Right cardiac atrium (tissue), 5 donors: ENCODE results near the gene SUCLG2. TPM values are rescaled to one million over a fixed set of nuclear protein-coding genes. Genes with fewer than 3 reads are reported as not detected.

Experiments used
- ATAC-seq, 2 donors: fragments of 200-7000 bp; cut with Tn5 transposase; one replicate each; pipeline versions ENCODE4 v1.8.0 to v1.9.1; 2020; ENCODE audit warnings: moderate library complexity in 2 of 2, mild to moderate bottlenecking in 1 of 2
- DNase-seq, 3 donors: peaks; one replicate each; pipeline ENCODE4 v3.0.0-alpha.2; 2020
- H3K27ac ChIP-seq: one replicate; pipeline ENCODE4 v1.5.1; 2013; ENCODE audit warnings: mild to moderate bottlenecking, low read length, control low read depth, moderate library complexity
- H3K27me3 ChIP-seq: one replicate; pipeline ENCODE4 v1.6.1; 2013; ENCODE audit not compliant: control insufficient read depth, insufficient read depth
- H3K4me1 ChIP-seq: one replicate; pipeline ENCODE4 v1.6.1; 2013; ENCODE audit warnings: low read length; ENCODE audit not compliant: control insufficient read depth, insufficient read depth
- H3K4me3 ChIP-seq: one replicate; pipeline ENCODE4 v1.5.1; 2013; ENCODE audit warnings: low read length, control low read depth
- H3K9me3 ChIP-seq: one replicate; pipeline ENCODE4 v1.6.1; 2013; ENCODE audit warnings: low read length; ENCODE audit not compliant: control insufficient read depth
- WGBS: extraction: QIAGEN DNeasy Blood & Tissue Kit; methylation state at CpG from one replicate; pipeline ENCODE4 v1.1.7; 2013; 5-methylcytosine and 5-hydroxymethylcytosine counted together
- intact Hi-C, 4 donors: fragments of 100-400 bp; cut with DNase I; formaldehyde crosslinking; loops; one replicate each; pipeline versions ENCODE4 v1.11.0 to v1.14.0; 2022 to 2023
- polyA plus RNA-seq: library from polyadenylated mRNA; stranded (reverse); fragments of 200-250 nt; gene quantifications from one replicate; pipeline ENCODE4 v1.2.3, GENCODE V29; 2013
- total RNA-seq, 4 donors: library from RNA; stranded (reverse); fragmentation: NEBNext Ultra II Directional; extraction: Animal tissue kit (Norgen Biotek cat#: 25700); gene quantifications; one replicate each; pipeline ENCODE4 v1.2.1, GENCODE V29; 2021
- donor health status: healthy with polysubstance abuse.
- donor health status: DM: no; HTN: yes; CAD: no.
- donor health status: DM: no; HTN: no; CAD: no.
- donor health status: DM: no; HTN: yes; CAD: no; lungs with severe emphysema.
- donor health status: DM: yes; HTN: yes; CAD: no.

The SUCLG2 gene
- total and polyA plus RNA-seq, 5 donors, result 50.6 to 84.8 (median 73.0) TPM

DNA sequence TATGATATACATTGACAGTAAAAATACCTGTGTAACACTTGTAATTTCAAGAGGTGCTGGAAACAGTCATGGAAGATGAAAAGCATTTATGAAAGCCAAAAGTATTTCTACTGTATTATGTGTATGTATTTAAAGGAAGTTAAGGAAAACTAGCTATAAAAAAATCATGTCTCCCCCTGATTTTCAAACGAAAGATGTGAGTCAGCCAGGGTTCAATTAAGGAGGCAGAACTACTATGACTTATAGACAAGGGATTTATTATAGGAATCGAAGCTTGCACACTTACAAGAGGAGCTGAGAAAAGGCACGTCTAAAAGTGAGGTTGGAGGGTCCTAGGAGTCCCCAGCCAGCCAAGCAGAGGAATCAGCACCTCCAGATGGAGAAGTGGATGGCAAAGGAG lies 119.4 kb downstream of the SUCLG2 start:
- no peak for DNase-seq
- ATAC-seq, result no peak
- H3K4me1 ChIP-seq, result peaks cover 4% of the 10 kb centered on the region
- H3K27ac ChIP-seq, result no peak overlapping the region
- no peaks in the 10 kb centered on the region for H3K9me3 ChIP-seq
- 82% methylated on average over 3 of the region's 3 CpGs for WGBS
- no peaks in the 10 kb centered on the region for H3K27me3 ChIP-seq
- no peak overlapping the region for H3K4me3 ChIP-seq
- intact Hi-C loops, result no loop called here

DNA sequence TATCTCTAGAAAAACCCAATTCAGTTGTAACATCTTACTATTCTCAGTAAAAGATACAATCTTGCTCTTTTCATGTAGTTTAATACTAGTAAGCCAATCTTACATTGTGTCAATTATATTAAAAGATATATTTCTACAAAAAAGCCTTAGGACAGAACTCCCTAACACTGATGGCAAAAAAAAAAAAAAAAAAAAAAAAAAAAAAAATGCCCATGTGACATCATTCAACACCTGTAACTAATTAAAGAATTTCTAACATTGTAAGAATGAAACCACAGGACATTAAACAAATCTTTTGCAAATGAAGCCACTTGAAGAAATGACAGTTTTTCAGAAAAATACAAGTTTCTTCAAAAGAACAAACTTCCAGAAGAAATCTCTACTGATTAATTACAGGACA lies 119.8 kb downstream of the SUCLG2 start:
- no peak overlapping the region for H3K27ac ChIP-seq
- DNase-seq (no peak), ATAC-seq (no peak)
- no peaks in the 10 kb centered on the region for H3K9me3 ChIP-seq
- intact Hi-C loops, result no loop called here
- no peaks in the 10 kb centered on the region for H3K27me3 ChIP-seq
- H3K4me3 ChIP-seq, result no peak overlapping the region
- H3K4me1 ChIP-seq, result peaks cover 4% of the 10 kb centered on the region

DNA sequence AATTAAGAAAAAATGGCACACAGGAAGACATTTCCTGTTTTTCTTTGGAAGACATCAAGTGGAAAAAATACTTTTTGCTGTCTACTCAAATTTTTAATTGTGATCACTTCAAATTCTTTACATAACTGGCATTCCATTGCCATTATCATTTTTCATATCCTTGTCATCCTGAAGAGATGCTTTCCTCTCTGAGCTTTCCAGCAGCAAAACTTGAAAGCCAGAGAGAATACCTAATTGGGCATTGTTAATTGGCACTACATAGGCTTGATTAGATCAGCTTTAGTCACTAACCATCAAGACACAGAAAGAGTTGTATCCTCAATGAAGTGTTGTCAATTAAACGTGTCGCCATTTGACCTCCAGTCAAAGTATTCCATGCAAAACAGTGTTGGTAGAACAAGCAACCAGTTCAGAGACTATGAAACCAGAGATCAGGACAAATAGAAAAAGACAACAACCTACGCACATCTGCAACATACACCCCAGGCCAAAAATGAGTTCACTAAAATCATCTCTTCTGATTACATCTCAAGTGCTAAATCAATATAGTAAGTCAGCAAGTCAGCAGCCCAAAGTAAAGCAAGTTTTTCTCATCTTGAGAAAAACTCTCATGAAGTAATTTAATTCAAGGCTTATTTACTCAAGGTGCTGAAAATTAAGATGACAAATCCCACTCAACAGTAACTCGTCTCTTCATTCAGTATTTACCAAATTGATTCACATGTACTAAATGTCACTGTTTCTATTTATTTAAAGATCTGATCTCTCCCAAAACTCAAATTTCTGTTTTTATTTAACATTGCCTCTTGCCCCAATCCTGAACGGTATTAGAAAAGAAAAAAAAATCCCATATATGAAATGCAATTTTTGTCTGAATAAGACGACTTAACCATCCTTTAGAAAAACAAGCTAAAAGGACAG lies 123.0 kb downstream of the SUCLG2 start:
- Histone ChIP-seq H3K27me3 (no peaks in the 10 kb centered on the region), H3K9me3 (no peaks in the 10 kb centered on the region), H3K4me1 (peaks cover 4% of the 10 kb centered on the region), H3K4me3 (no peak overlapping the region), H3K27ac (no peak overlapping the region)
- 84% methylated on average over 6 of the region's 6 CpGs for WGBS
- no peak for DNase-seq
- intact Hi-C loops, result no loop called here
- ATAC-seq, result no peak

DNA sequence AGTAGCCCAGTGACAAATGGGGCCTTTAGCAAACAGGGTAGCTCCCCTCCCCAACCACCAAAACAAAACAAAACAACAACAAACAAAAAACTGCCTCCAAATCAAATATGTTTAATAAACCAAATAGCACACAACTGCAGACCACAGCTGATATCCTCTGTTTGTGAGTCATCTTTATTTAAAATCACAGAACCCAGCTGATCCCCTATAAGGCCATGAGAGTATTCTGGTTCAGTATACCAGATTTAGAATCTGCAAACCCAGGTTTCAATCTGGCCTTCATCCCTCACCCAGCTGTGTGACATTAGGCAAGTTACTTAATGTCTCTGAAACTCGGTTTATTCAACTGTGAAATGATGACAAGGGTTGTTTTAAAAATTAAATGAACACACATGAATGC lies 124.5 kb downstream of the SUCLG2 start:
- H3K27me3 ChIP-seq, result no peaks in the 10 kb centered on the region

DNA sequence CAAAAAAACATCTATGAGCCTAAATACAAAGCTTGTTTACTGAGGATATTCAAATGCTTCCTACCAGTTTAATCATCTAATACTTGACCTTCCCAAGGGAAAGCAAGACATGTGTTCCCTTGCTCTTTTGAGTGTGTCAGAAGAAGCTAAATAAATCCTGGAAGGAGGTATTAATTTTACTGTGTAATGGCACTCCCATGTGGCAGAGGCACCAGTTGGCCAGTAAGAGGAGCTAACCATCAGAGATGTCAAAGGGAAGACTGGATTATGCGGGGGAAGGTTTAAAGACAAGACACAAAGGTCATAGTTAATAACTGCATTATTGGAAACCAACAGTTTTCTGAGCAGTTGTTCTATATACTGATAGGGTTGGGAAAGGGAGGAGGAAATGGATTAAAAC lies 125.1 kb downstream of the SUCLG2 start:
- Histone ChIP-seq H3K27me3 (no peaks in the 10 kb centered on the region), H3K4me3 (no peak overlapping the region), H3K27ac (no peak overlapping the region), H3K9me3 (no peaks in the 10 kb centered on the region), H3K4me1 (no peaks in the 10 kb centered on the region)
- ATAC-seq (no peak), DNase-seq (no peak)
- WGBS, result 96% methylated on average over 1 of the region's 1 CpG
- intact Hi-C loops, result no loop called here

More for the DNA sequence above, 124.5 kb downstream of the SUCLG2 start:
- intact Hi-C loops, result no loop called here
- DNase-seq (no peak), ATAC-seq (no peak)
- WGBS, result 92% methylated on average over 1 of the region's 1 CpG
- Histone ChIP-seq H3K9me3 (no peaks in the 10 kb centered on the region), H3K4me3 (no peak overlapping the region), H3K27ac (no peak overlapping the region), H3K4me1 (no peaks in the 10 kb centered on the region)

DNA sequence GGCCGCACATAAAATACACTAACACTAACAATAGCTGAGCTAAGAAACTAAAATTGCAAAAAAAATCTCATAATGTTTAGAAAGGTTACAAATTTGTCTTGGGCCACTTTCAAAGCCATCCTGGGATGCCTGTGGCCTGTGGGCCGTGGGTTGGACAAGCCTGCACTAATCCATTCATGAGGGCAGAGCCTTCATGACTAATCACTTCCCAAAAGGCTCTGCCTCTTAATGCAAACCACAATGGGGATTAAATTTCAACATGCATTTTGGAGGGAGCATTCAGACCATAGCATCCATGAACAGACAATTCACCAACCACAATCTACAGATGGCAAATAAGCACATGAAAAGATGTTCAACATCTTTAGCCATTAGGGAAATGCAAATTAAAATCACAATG lies 128.2 kb downstream of the SUCLG2 start:
- no peaks in the 10 kb centered on the region for H3K27me3 ChIP-seq
- DNase-seq (no peak), ATAC-seq (no peak)
- 98% methylated on average over 2 of the region's 2 CpGs for WGBS
- intact Hi-C loops, result no loop called here
- H3K4me1 ChIP-seq, result no peaks in the 10 kb centered on the region
- H3K27ac ChIP-seq, result no peak overlapping the region
- no peak overlapping the region for H3K4me3 ChIP-seq
- H3K9me3 ChIP-seq, result no peaks in the 10 kb centered on the region

DNA sequence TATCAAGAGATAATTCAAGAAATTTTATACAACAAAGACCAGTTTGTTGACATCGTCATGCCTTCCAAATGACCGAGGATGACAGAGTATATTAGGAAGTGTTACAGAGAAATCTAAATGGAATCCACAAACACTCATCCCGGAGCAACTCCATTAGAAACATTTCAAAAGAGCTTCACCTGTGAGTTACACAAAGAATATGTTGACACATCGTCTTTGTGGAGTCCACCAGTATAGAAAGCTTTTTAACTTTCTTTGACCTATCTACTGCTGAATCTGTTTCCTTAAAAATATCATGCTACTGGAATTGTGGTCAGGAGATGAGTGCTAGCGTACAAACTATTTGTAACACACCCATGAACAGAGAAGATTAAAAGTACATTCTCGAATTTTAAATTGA lies 130.4 kb downstream of the SUCLG2 start:
- Histone ChIP-seq H3K27ac (no peak overlapping the region), H3K27me3 (no peaks in the 10 kb centered on the region), H3K4me1 (no peaks in the 10 kb centered on the region), H3K4me3 (no peak overlapping the region), H3K9me3 (no peaks in the 10 kb centered on the region)
- WGBS, result 84% methylated on average over 6 of the region's 6 CpGs
- DNase-seq (no peak), ATAC-seq (no peak)
- intact Hi-C loops, result no loop called here

DNA sequence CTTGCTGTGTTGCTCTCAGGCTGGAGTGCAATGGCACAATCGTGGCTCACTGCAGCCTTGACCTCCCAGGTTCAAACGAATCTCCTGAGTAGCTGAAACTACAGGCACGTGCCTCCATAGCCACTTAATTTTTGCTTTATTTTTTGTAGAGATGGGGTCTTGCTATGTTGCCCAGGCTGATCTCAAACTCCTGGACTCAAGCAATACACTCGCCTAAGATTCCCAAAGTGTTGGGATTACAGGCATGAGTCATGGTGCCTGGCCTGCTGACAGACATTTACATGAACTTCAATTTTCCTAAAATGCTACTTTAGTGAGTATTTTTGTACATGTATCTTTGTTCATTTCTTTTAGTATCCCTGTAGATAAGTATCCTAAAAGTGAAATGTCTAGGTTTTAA lies 132.3 kb downstream of the SUCLG2 start:
- intact Hi-C loops, result no loop called here
- H3K9me3 ChIP-seq, result no peaks in the 10 kb centered on the region
- H3K27ac ChIP-seq, result no peak overlapping the region
- H3K4me1 ChIP-seq, result no peaks in the 10 kb centered on the region
- DNase-seq (no peak), ATAC-seq (no peak)
- H3K27me3 ChIP-seq, result no peaks in the 10 kb centered on the region
- H3K4me3 ChIP-seq, result no peak overlapping the region
- 97% methylated on average over 4 of the region's 4 CpGs for WGBS

DNA sequence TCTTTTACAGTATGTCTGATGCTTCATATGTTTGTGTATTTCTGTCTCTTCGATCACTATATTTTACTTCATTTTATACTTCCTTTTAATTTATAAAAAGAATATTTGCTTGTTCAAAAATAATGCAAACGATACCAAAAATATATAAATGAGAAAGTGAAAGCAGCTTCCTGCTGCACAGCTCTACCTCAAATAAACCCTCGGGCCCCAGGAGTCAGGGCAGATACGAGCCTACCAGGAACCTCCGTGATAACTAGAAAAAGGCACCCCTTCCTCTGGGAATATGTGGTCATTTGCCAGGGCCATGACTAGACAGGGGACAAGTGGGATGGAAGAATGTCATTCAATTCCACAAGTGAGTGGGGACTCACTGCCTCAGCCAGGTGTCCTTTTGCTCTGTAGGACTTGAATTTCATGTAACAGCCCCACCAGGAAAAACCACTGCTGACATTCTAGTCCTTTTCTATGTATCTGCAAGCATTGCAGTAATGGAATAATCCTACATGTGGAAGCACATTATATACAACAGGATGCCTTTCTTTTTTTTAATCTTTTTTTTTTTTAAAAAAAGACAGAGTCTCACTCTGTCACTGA lies 133.3 kb downstream of the SUCLG2 start:
- H3K4me3 ChIP-seq, result no peak overlapping the region
- intact Hi-C loops, result no loop called here
- no peak for DNase-seq
- no peak for ATAC-seq
- no peaks in the 10 kb centered on the region for H3K4me1 ChIP-seq
- H3K9me3 ChIP-seq, result no peaks in the 10 kb centered on the region
- no peak overlapping the region for H3K27ac ChIP-seq
- no peaks in the 10 kb centered on the region for H3K27me3 ChIP-seq
- WGBS, result 89% methylated on average over 5 of the region's 5 CpGs

DNA sequence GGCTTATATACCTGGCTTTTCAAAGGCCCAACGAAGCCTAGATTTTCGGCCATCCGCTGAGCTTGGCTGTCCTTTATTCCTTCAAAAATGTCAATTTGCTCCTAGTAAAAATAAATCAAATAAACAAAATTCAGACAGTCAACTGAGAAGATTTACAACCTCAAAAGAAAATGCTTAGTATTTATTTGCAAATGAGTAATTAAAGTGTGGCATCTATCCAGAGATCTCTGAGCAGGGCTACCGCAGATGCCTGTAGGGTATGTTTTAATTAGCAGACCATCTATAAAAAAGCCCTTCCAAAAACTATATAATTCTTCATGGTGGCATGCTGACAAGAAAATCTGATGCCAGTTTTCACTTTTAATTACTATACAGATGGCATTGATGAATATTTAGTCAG lies 136.2 kb downstream of the SUCLG2 start:
- Histone ChIP-seq H3K27ac (no peak overlapping the region), H3K4me1 (peaks cover 2% of the 10 kb centered on the region), H3K4me3 (no peak overlapping the region), H3K27me3 (no peaks in the 10 kb centered on the region), H3K9me3 (no peaks in the 10 kb centered on the region)
- no peak for ATAC-seq
- WGBS, result 96% methylated on average over 4 of the region's 4 CpGs
- intact Hi-C loops, result no loop called here
- DNase-seq, result no peak

DNA sequence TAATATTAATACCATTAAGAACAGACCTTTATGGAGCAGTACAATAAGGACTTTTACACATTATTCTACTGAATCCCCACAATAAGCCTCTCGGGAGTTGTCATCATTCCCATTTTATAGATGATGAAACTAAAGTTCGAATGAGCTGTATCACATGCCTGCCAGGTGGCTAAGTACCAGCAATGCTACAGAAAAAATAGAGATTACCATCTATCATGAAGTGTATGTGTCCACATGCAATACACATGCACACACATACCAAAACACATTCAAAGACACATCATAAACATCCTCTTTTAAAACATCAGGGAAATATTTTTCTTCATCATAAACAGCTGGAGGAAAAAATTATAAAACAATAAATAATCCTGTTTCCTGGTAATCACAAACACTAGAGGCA lies 136.6 kb downstream of the SUCLG2 start:
- peaks cover 2% of the 10 kb centered on the region for H3K4me1 ChIP-seq
- H3K27ac ChIP-seq, result no peak overlapping the region
- no peaks in the 10 kb centered on the region for H3K27me3 ChIP-seq
- 91% methylated on average over 2 of the region's 2 CpGs for WGBS
- no peak overlapping the region for H3K4me3 ChIP-seq
- intact Hi-C loops, result no loop called here
- no peak for ATAC-seq
- no peaks in the 10 kb centered on the region for H3K9me3 ChIP-seq
- DNase-seq, result no peak
